Measurements from ENCODE around the gene GRIFIN. TPM values are rescaled to one million over a fixed set of nuclear protein-coding genes. Genes with fewer than 3 reads are reported as not detected.
A peak's percentile ranks its signal among the peaks of the same experiment; 100 is the strongest.

GRIFIN gene
- total RNA-seq, 1 donor from 2014 or later: not detected

GRCh38 chr7:2518737-2519118 lies 42.5 kb upstream of the GRIFIN start:
- no peak for TF ChIP-seq CTCF (IDR thresholded peaks at IDR 0.05; ENCODE audit: borderline replicate concordance)
- Histone ChIP-seq H3K9me3 (replicated peaks) (no peaks in the 10 kb centered on the region), H3K27me3 (ENCODE audit: low read depth) (peaks cover 37% of the 10 kb centered on the region), H3K27ac (replicated peaks) (peak overlapping the region; percentile 71), H3K4me1 (peaks cover 52% of the 10 kb centered on the region), H3K4me3 (peak overlapping the region; percentile 73), H3K36me3 (no peaks in the 10 kb centered on the region)
- DNase-seq: no peak
- intact Hi-C loops (cut with micrococcal nuclease): no loop called here

DNA sequence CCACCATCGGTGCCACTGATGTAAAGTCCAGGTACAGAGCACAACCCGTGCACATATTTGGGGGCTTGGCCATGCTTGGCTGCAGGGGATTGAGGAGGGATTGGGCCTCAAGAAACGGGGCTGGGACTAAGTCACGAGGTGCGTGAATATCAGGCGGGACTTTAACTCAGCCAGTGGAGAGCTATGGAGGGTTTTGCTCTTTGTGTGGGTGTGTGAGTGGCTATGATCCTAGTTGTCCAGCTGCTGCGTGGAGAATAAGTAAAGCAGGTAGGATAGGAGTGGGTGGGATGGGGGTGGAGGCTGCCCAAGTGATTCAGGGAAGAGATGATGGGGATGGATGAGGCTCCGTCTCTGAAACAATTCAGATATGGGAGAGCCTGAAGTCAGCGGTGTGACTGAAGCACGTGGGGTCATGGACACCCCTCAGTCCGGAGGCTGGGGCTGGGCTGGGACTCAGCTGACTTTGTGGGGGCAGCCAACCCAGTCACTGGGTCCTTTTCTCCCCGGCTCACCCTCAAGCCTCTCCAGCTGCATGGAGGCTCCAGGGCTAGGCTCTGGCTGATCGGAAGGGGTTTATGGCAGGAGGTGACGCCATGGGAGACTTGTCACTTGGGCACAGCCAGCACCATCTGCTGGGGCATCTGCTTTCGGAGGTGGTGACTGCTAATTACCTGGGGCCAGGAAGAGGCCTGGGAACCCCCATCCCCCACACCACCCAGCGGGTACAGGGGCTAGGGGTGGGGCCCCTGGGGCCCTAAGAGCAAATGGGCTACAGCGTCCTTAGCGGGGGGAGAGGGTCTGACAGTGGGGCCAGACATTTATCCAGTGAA lies 41.7 kb upstream of the GRIFIN start:
- intact Hi-C loops (cut with micrococcal nuclease): no loop called here
- Histone ChIP-seq H3K27me3 (ENCODE audit: low read depth) (peaks cover 28% of the 10 kb centered on the region), H3K36me3 (no peaks in the 10 kb centered on the region), H3K27ac (replicated peaks) (peak overlapping the region; percentile 71), H3K9me3 (replicated peaks) (no peaks in the 10 kb centered on the region), H3K4me1 (peaks cover 44% of the 10 kb centered on the region), H3K4me3 (no peak overlapping the region)
- no peak for DNase-seq
- TF ChIP-seq CTCF (IDR thresholded peaks at IDR 0.05; ENCODE audit: borderline replicate concordance): no peak

GRCh38 chr7:2517026-2517425 lies 40.8 kb upstream of the GRIFIN start:
- no peak overlapping the region for H3K4me3 ChIP-seq
- DNase-seq: no peak
- no peaks in the 10 kb centered on the region for H3K9me3 ChIP-seq (replicated peaks)
- TF ChIP-seq CTCF (IDR thresholded peaks at IDR 0.05; ENCODE audit: borderline replicate concordance): no peak
- peaks cover 20% of the 10 kb centered on the region for H3K27me3 ChIP-seq (ENCODE audit: low read depth)
- H3K27ac ChIP-seq (replicated peaks): no peak overlapping the region
- peaks cover 44% of the 10 kb centered on the region for H3K4me1 ChIP-seq
- H3K36me3 ChIP-seq: no peaks in the 10 kb centered on the region
- intact Hi-C loops (cut with micrococcal nuclease): no loop called here

DNA sequence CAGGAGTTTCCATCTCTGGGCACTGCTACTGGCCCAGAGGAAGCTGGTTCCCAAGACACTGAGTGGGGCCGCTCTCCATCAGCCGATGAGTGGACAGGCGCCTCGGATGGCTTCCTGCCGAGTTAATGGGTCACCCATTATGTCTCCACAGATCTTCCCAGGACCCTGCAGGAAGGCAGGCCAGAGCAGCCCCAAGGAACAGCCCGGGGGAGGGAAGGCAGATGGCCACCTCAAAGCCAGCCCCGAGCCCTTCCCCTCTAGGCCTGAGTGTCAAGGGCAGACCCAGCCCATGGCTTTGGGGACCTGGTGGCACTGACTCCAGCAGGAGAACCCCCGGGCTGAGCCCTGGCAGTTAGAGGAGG lies 40.0 kb upstream of the GRIFIN start:
- no peak overlapping the region for H3K27ac ChIP-seq (replicated peaks)
- H3K4me3 ChIP-seq: no peak overlapping the region
- H3K36me3 ChIP-seq: no peaks in the 10 kb centered on the region
- DNase-seq: no peak
- no peak for TF ChIP-seq CTCF (IDR thresholded peaks at IDR 0.05; ENCODE audit: borderline replicate concordance)
- peaks cover 11% of the 10 kb centered on the region for H3K27me3 ChIP-seq (ENCODE audit: low read depth)
- no peaks in the 10 kb centered on the region for H3K9me3 ChIP-seq (replicated peaks)
- intact Hi-C loops (cut with micrococcal nuclease): no loop called here
- H3K4me1 ChIP-seq: peaks cover 44% of the 10 kb centered on the region

DNA sequence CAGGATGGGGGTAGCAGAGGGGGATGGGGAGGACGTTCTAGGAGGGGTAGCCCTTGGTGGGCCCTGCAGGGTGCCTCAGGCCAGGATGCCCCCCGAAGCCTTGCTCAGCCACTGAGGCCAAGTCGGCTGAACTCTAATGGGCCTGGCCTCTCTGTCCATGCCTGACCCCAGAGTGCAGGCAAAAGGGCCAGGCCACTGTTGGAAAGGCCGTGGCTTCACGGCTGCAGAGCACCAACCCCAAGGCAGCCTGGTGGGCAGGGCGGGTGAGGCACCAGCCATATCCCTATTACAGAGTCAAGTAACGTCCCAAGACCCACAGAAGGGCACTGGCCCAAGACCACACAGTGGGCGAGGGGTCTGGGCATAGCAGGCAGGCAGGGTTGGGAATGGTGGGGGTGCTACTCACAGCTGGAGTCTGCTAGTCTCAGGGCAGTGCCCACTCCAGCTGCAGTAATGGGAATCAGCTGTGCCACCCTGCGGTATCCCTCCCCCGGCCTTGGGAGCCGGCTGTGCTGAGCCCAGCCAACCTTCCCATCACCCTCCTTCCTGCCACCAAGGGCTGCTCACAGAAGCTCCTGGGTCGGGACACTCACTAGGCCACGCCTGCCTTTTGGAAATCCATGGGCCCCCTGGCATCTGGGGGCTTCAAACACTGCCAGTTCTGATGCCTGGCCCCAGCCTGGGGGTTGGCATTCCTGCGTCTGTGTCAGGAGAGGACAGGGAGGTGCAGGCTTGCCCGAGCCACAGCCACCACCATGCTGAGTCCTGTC lies 39.4 kb upstream of the GRIFIN start:
- intact Hi-C loops (cut with micrococcal nuclease): no loop called here
- H3K36me3 ChIP-seq: no peaks in the 10 kb centered on the region
- H3K27me3 ChIP-seq (ENCODE audit: low read depth): peaks cover 5% of the 10 kb centered on the region
- no peak for TF ChIP-seq CTCF (IDR thresholded peaks at IDR 0.05; ENCODE audit: borderline replicate concordance)
- H3K27ac ChIP-seq (replicated peaks): no peak overlapping the region
- H3K9me3 ChIP-seq (replicated peaks): no peaks in the 10 kb centered on the region
- H3K4me3 ChIP-seq: no peak overlapping the region
- DNase-seq: no peak
- peaks cover 44% of the 10 kb centered on the region for H3K4me1 ChIP-seq

Measured in left ventricle myocardium inferior (tissue), 1 donor.